ENCODE measurements around the gene MPRIP. TPM values are rescaled to one million over a fixed set of nuclear protein-coding genes. Genes with fewer than 3 reads are reported as not detected.

The MPRIP gene
- total RNA-seq, 2 donors from 2014 or later, result 147 to 269 TPM

DNA sequence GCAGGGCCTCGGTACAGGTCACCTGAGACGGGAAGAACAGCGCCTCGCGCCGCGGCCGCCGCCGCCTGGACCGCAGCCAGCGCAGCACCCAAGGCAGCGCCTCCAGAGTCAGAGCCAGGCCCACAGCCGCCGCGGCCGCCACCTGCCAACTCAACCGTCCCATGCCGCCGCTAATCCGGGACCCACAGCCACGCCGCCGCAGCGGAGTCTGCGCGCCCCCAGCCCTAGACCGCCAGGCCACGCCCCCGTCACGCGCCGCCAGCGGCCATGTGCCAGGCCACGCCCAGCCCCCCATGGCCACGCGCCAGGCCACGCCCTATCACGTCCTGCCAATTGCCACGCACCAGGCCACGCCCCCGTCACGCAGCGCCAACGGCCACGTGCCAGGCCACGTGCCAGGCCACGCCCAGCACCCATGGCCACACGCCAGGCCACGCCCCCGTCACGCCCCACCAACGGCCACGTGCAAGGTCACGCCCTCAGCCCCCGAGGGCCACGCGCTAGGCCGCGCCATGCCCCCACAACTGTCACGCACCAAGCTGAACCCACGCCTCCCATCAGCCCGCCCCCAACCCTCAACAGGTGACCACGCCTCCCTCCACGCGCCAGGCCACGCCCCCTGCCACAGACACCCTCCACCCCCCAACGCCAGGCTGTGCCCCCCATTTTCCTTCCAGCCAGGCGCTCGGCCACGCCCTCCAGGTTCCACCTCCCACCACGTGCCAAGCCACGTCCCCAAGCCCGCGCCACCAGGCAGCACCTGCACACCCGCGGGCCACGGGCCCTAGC is 164.1 kb downstream of the MPRIP start, which contains the start of gene PLD6:
PLD6 (minus strand) TSS at position 210 of the 789 bp plus-strand sequence; CDS start at position 163, 47 bp downstream.
- Histone ChIP-seq H3K4me3 (peak within 1 kb of the TSS; percentile 10 to 34), H3K27me3 (no peaks in the 10 kb centered on the region), H3K9me3 (no peaks in the 10 kb centered on the region), H3K36me3 (replicated peaks in 1 of 2; ENCODE audit: insufficient read depth in 1 of 2, low read depth in 2 of 2) (no peaks in the 10 kb centered on the region), H3K27ac (peak within 1 kb of the TSS; percentile 86 to 91 (median 88)), H3K4me1 (peaks cover 34% of the 10 kb centered on the region)
- intact Hi-C loops (cut with DNase I), result loop anchor here (10.0 kb wide), 1 partner anchor 202 kb away; no protein-coding TSS in a partner anchor
- TF ChIP-seq POLR2A (IDR thresholded peaks at IDR 0.05), result peak in 1 of 3 donors; percentile 42
- TF ChIP-seq, protein P1, sequence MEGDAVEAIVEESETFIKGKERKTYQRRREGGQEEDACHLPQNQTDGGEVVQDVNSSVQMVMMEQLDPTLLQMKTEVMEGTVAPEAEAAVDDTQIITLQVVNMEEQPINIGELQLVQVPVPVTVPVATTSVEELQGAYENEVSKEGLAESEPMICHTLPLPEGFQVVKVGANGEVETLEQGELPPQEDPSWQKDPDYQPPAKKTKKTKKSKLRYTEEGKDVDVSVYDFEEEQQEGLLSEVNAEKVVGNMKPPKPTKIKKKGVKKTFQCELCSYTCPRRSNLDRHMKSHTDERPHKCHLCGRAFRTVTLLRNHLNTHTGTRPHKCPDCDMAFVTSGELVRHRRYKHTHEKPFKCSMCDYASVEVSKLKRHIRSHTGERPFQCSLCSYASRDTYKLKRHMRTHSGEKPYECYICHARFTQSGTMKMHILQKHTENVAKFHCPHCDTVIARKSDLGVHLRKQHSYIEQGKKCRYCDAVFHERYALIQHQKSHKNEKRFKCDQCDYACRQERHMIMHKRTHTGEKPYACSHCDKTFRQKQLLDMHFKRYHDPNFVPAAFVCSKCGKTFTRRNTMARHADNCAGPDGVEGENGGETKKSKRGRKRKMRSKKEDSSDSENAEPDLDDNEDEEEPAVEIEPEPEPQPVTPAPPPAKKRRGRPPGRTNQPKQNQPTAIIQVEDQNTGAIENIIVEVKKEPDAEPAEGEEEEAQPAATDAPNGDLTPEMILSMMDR (IDR thresholded peaks at IDR 0.05), result no peak
- 11 to 40% methylated on average over 1 to 71 of the region's 78 CpGs for WGBS, 2 donors
- ATAC-seq, result peak; percentile 78
- DNase-seq, result peak; percentile 92 to 94 (median 92)

DNA sequence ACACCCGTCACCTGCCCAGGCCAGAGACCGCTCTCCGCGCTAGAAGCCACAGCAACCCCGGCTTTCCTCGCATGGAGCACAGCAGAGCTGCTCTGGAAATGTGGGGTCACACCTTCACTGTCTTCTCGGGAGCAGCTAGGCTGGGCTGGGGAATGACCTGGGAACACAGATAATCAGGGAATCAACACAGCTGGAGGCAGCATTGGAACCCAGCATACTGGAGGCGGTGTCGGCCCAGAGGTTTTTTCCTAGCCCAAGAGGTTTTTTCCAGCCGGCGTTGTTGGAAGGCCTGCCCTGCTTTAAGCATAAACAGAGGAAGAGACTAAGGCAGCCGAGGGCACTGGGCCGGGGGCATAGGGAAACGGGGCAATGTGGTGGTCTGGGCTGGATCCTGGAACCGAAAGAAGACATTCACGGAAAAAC is 164.7 kb downstream of the MPRIP start:
- 26 to 33% methylated on average over 6 to 16 of the region's 16 CpGs for WGBS, 2 donors
- Histone ChIP-seq H3K27me3 (no peaks in the 10 kb centered on the region), H3K27ac (peak overlapping the region; percentile 86 to 91 (median 88)), H3K36me3 (replicated peaks in 1 of 2; ENCODE audit: insufficient read depth in 1 of 2, low read depth in 2 of 2) (no peaks in the 10 kb centered on the region), H3K9me3 (no peaks in the 10 kb centered on the region), H3K4me3 (no peak overlapping the region), H3K4me1 (peaks cover 34% of the 10 kb centered on the region)
- DNase-seq (no peak), ATAC-seq (peak; percentile 2)
- intact Hi-C loops (cut with DNase I), result loop anchor here (10.0 kb wide), 1 partner anchor 202 kb away; no protein-coding TSS in a partner anchor
- peak; percentile 39 to 87 (median 84) for TF ChIP-seq POLR2A (IDR thresholded peaks at IDR 0.05)
- TF ChIP-seq, protein P1 (IDR thresholded peaks at IDR 0.05), result no peak

DNA sequence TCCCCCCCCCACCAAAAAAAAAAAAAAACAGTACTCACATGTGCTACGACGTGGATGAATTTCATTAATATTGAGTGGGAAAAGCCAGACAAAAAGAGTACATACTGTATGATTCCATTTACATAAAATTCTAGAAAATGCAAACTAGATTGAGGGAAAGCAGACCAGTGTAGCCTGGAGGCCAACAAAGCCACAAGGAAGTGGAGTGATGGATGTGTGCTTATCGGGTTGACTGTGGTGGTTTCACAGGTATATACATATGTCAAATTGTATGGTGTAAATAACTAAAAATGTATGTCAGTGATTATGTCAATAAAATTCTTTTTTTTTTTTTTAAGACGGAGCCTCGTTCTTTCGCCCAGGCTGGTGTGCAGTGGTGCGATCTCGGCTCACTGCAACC is 165.7 kb downstream of the MPRIP start:
- intact Hi-C loops (cut with DNase I), result loop anchor here (10.0 kb wide), 1 partner anchor 203 kb away; no protein-coding TSS in a partner anchor
- Histone ChIP-seq H3K4me3 (no peak overlapping the region), H3K36me3 (replicated peaks in 1 of 2; ENCODE audit: insufficient read depth in 1 of 2, low read depth in 2 of 2) (peaks cover 0 to 3% of the 10 kb centered on the region in 2 donors), H3K27me3 (no peaks in the 10 kb centered on the region), H3K9me3 (no peaks in the 10 kb centered on the region), H3K27ac (peak overlapping the region in 1 of 4 donors; percentile 87), H3K4me1 (peaks cover 34% of the 10 kb centered on the region)
- TF ChIP-seq POLR2A (IDR thresholded peaks at IDR 0.05), result no peak
- TF ChIP-seq, protein P1 (IDR thresholded peaks at IDR 0.05), result no peak
- WGBS, 2 donors, result 84 to 87% methylated on average over 8 of the region's 8 CpGs
- ATAC-seq, result no peak
- DNase-seq, result no peak

DNA sequence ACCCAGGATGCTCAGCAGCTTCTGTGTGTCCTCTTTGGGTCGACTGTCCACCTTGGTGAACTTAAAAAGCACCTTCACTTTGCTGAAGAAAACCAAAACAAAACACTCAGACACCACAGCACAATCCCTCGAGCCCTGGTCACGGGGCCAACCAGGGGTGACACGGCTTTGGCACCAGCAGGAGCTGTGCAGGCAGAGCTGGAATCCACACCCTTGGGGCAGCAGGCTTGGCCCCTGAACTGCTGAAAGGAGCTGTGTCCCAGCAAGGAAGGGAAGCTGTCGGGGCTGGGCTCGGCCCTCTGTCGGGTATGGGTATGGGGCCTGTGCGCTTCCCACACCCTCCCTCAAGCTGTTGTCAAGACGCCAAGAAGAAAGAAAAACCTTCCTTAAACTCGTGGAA is 171.5 kb downstream of the MPRIP start:
- no peak for DNase-seq
- no peak for TF ChIP-seq POLR2A (IDR thresholded peaks at IDR 0.05)
- TF ChIP-seq, protein P1 (IDR thresholded peaks at IDR 0.05), result no peak
- H3K4me1 ChIP-seq, result no peaks in the 10 kb centered on the region
- ATAC-seq, result no peak
- no peaks in the 10 kb centered on the region for H3K9me3 ChIP-seq
- H3K27ac ChIP-seq, result no peak overlapping the region
- H3K4me3 ChIP-seq, result no peak overlapping the region
- WGBS, 2 donors, result 74 to 80% methylated on average over 6 to 9 of the region's 10 CpGs
- intact Hi-C loops (cut with DNase I), result no loop called here
- H3K36me3 ChIP-seq (replicated peaks in 1 of 2; ENCODE audit: insufficient read depth in 1 of 2, low read depth in 2 of 2), result peaks cover 6 to 38% of the 10 kb centered on the region in 2 donors
- H3K27me3 ChIP-seq, result no peaks in the 10 kb centered on the region

Measured in body of pancreas (tissue), 4 donors.